Endodermal cell (in vitro differentiated cells): ENCODE measurements around the gene DTYMK. TPM values are rescaled to one million over a fixed set of nuclear protein-coding genes. Genes with fewer than 3 reads are reported as not detected.

ENCODE experiments used
- DNase-seq: peaks from one replicate; pipeline ENCODE4 v3.0.0-alpha.2; 2017
- H3K27ac ChIP-seq: 2 replicates; pipeline ENCODE4 v1.5.1; 2013; ENCODE audit warnings: mild to moderate bottlenecking, low read depth, low read length, moderate library complexity
- H3K27me3 ChIP-seq: 2 replicates; pipeline ENCODE4 v1.6.1; 2013; ENCODE audit warnings: mild to moderate bottlenecking, low read length, moderate library complexity; ENCODE audit not compliant: insufficient read depth, control insufficient read depth, poor library complexity, severe bottlenecking
- H3K36me3 ChIP-seq: 2 replicates; pipeline ENCODE4 v1.7.0; 2013; ENCODE audit warnings: mild to moderate bottlenecking, low read length, moderate library complexity; ENCODE audit not compliant: control insufficient read depth, insufficient read depth
- H3K4me1 ChIP-seq: one replicate; pipeline ENCODE4 v1.7.0; 2013; ENCODE audit warnings: low read length; ENCODE audit not compliant: control insufficient read depth, insufficient read depth
- H3K4me3 ChIP-seq: 2 replicates; pipeline ENCODE4 v1.5.1; 2013; ENCODE audit warnings: mild to moderate bottlenecking, low read length, moderate library complexity
- H3K9ac ChIP-seq: 2 replicates; pipeline ENCODE4 v1.6.1; 2013; ENCODE audit warnings: mild to moderate bottlenecking, low read length, moderate library complexity; ENCODE audit not compliant: poor library complexity, severe bottlenecking; ENCODE audit errors: extremely low read depth
- H3K9me3 ChIP-seq: 2 replicates; pipeline ENCODE4 v1.6.1; 2013; ENCODE audit warnings: mild to moderate bottlenecking, low read length, moderate library complexity; ENCODE audit not compliant: control insufficient read depth
- H3K27ac Mint-ChIP-seq: 2 replicates; pipeline ENCODE4 v1.8.0; 2020; ENCODE audit warnings: mixed read lengths
- H3K27me3 Mint-ChIP-seq: 2 replicates; pipeline ENCODE4 v1.8.0; 2021; ENCODE audit warnings: mild to moderate bottlenecking, mixed read lengths; ENCODE audit not compliant: insufficient read depth
- H3K36me3 Mint-ChIP-seq: 2 replicates; pipeline ENCODE4 v1.8.0; 2020; ENCODE audit warnings: low read depth, mixed read lengths
- H3K4me1 Mint-ChIP-seq: 2 replicates; pipeline ENCODE4 v1.8.0; 2020; ENCODE audit warnings: mixed read lengths
- H3K4me3 Mint-ChIP-seq: 2 replicates; pipeline ENCODE4 v1.8.0; 2020; ENCODE audit warnings: mild to moderate bottlenecking, moderate library complexity, mixed read lengths
- H3K9me3 Mint-ChIP-seq: 2 replicates; pipeline ENCODE4 v1.8.0; 2020; ENCODE audit warnings: mild to moderate bottlenecking, mixed read lengths
- CTCF ChIP-seq: fragments of 200-600 bp; sonication (generic); conservative IDR thresholded peaks from 2 replicates; pipeline ENCODE4 v1.5.0; 2021; ENCODE audit warnings: antibody characterized with exemption, mild to moderate bottlenecking
- WGBS, 2 experiments: methylation state at CpG; one replicate each; pipeline versions ENCODE4 v1.1.5 to v1.1.7; 2013; ENCODE audit warnings: missing lambda C conversion rate in 2 of 2, mixed read lengths in 1 of 2; ENCODE audit not compliant: insufficient coverage in 1 of 2, insufficient read length in 1 of 2; 5-methylcytosine and 5-hydroxymethylcytosine counted together
- total RNA-seq, 2 donors: library from RNA; stranded (reverse); fragmentation: NEBNext Ultra II Directional in 1 of 2; extraction: Animal tissue kit (Norgen Biotek cat#: 25700) in 1 of 2; gene quantifications; 2 replicates in 1 of 2; 3 replicates in 1 of 2; pipeline ENCODE4 v1.2.1, GENCODE V29; 2021

The DTYMK gene
- total RNA-seq, 2 donors from 2014 or later: 60.9 to 62.4 TPM

DNA sequence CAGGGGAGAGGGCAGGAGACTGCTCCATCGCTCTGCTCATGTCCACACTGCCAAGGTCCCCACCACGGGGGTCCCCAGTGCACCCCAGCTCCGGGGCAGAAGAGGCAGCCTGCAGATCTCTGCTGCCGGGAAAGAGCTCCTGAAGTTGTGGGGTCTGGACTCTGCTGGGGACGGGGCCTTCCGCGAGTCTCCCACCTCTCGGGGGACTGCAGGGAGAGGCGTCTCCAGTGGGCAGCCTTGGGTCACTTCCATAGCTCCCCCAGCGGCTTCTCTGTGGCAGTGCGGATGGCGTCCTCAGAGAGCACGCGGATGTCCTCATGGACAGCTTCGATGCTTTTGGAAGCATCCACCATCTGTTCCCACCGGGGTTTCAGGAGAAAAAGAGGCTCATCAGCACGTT lies 10.7 kb downstream of the DTYMK start:
- no peaks in the 10 kb centered on the region for H3K9me3 ChIP-seq
- no peak overlapping the region for H3K27ac ChIP-seq
- TF ChIP-seq CTCF: peak; percentile 26
- no peak for DNase-seq
- 88 to 95% methylated on average over 16 to 17 of the region's 17 CpGs for whole genome bisulfite sequencing, 2 experiments
- no peaks in the 10 kb centered on the region for H3K27me3 ChIP-seq
- H3K4me3 ChIP-seq: no peak overlapping the region
- H3K9ac ChIP-seq: no peak overlapping the region
- Mint-ChIP-seq H3K4me3 (no peak overlapping the region), H3K36me3 (peaks cover 57% of the 10 kb centered on the region), H3K4me1 (no peaks in the 10 kb centered on the region), H3K27ac (no peak overlapping the region), H3K27me3 (no peaks in the 10 kb centered on the region), H3K9me3 (no peaks in the 10 kb centered on the region)
- peaks cover 29% of the 10 kb centered on the region for H3K36me3 ChIP-seq
- H3K4me1 ChIP-seq: no peaks in the 10 kb centered on the region

DNA sequence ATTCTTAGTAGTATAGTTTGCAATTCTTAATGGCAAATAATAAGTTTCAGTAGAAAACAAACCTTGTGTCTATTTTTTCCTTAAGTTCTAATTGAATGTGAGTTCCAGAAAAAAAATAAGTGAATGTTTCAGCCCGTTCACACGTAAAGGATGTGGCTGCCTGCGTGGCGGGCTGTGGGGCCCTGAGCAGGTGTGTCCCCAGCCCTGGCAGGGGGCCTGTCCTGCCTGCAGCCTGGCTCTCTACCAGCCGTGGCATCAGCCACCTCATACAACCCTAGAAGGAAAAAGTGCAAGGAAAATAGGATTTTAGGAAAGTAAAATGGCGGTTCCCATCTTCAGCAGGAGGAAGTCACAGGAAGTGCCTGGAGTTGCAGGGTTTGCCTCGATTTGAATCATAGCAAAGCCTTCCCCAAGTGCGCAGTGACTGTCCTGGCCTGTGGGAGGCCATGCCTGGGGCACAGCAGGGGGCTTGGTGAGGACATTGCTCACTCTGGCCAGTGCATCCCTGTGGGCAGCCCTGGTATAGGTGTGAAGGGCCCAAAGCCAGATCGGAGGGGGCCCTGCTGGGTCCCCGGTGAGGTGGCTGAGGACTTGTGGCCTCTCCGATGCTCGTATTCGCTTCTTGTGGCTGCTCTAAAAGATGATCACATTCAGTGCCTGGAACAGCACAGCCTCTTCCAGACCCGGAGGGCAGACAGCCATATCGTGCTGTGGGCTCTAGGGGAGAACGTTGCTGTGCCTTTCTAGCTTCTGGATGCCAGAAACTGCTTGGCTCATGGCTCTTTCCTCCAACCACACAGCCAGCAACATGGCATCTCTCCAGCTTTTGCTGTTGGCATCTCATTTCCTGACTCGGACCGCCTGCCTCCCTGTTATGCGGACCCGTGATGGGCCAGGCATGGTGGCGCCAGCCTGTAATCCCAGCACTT lies 12.6 kb downstream of the DTYMK start:
- H3K9me3 ChIP-seq: no peaks in the 10 kb centered on the region
- Mint-ChIP-seq H3K27ac (peak overlapping the region; percentile 83), H3K36me3 (peaks cover 55% of the 10 kb centered on the region), H3K4me1 (no peaks in the 10 kb centered on the region), H3K9me3 (no peaks in the 10 kb centered on the region), H3K4me3 (no peak overlapping the region), H3K27me3 (no peaks in the 10 kb centered on the region)
- 92 to 94% methylated on average over 18 to 21 of the region's 21 CpGs for WGBS, 2 experiments
- no peaks in the 10 kb centered on the region for H3K4me1 ChIP-seq
- no peak overlapping the region for H3K4me3 ChIP-seq
- DNase-seq: peak; percentile 72
- H3K9ac ChIP-seq: no peak overlapping the region
- TF ChIP-seq CTCF: peak; percentile 58
- no peaks in the 10 kb centered on the region for H3K27me3 ChIP-seq
- peak overlapping the region; percentile 24 for H3K27ac ChIP-seq
- peaks cover 28% of the 10 kb centered on the region for H3K36me3 ChIP-seq

DNA sequence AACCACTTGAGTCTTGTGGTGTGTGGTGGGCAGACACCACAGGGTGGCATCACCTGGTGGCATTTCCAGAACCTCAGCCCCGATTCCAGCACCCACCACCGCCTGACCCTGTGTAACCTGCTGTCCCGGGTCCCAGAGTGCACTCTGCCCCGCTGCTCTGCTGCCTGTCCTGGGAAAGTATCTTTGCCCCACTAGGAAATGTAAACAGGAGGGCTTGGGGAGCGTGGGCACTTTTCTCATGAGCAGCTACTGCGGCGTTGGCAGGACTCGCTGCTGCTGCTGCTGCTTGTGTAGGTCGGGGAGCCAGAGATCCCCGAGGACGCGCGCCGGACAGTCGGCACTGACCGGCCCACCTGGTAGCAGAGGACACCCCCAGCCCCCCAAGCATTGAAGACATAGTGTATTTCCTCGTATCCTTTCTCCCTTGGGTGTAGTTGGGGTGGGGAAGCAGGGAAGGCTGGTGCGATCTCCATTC lies 13.4 kb downstream of the DTYMK start:
- peaks cover 26% of the 10 kb centered on the region for H3K36me3 ChIP-seq
- 90 to 92% methylated on average over 6 to 18 of the region's 18 CpGs for WGBS, 2 experiments

More for the DNA sequence above, 13.4 kb downstream of the DTYMK start:
- no peaks in the 10 kb centered on the region for H3K9me3 ChIP-seq
- Mint-ChIP-seq H3K4me3 (no peak overlapping the region), H3K36me3 (peaks cover 56% of the 10 kb centered on the region), H3K4me1 (no peaks in the 10 kb centered on the region), H3K27me3 (no peaks in the 10 kb centered on the region), H3K9me3 (no peaks in the 10 kb centered on the region), H3K27ac (peak overlapping the region; percentile 83)
- H3K27ac ChIP-seq: no peak overlapping the region
- no peaks in the 10 kb centered on the region for H3K27me3 ChIP-seq
- no peak for TF ChIP-seq CTCF
- DNase-seq: no peak
- no peak overlapping the region for H3K9ac ChIP-seq
- no peak overlapping the region for H3K4me3 ChIP-seq
- H3K4me1 ChIP-seq: no peaks in the 10 kb centered on the region
